Activated CD8-positive, alpha-beta memory T cell treated with anti-CD3 and anti-CD28 coated beads, Interleukin-2, amount 50 U/mL, for 1 hour (primary cell): Measurements from ENCODE around the gene DPP6.

ENCODE experiments used
- DNase-seq: peaks from one replicate; pipeline ENCODE4 v3.0.0-alpha.2; 2020; ENCODE audit errors: extremely low read depth

The DPP6 gene

GRCh38 chr7:154817224-154817896, 765.2 kb downstream of the DPP6 start:
- no peak for DNase-seq

- DNase-seq = no peak
These were observed 774.8 kb downstream of the DPP6 start for GRCh38 chr7:154827007-154827406.

- no peak for DNase-seq
These were observed 780.5 kb downstream of the DPP6 start for GRCh38 chr7:154832557-154833138.

GRCh38 chr7:154836021-154836448, 783.8 kb downstream of the DPP6 start:
- no peak for DNase-seq

- no peak for DNase-seq
These were observed 784.9 kb downstream of the DPP6 start for GRCh38 chr7:154837087-154837486.

GRCh38 chr7:154837622-154838021, 785.4 kb downstream of the DPP6 start:
- no peak for DNase-seq

- no peak for DNase-seq
These were observed 787.9 kb downstream of the DPP6 start for GRCh38 chr7:154840086-154840485.

- DNase-seq = no peak
These were observed 789.6 kb downstream of the DPP6 start for GRCh38 chr7:154841731-154842331.

- no peak for DNase-seq
These were observed 790.4 kb downstream of the DPP6 start for GRCh38 chr7:154842591-154842990.

GRCh38 chr7:154843670-154844237, 791.6 kb downstream of the DPP6 start:
- no peak for DNase-seq

GRCh38 chr7:154844499-154844898, 792.3 kb downstream of the DPP6 start:
- no peak for DNase-seq

GRCh38 chr7:154844955-154845354, 792.8 kb downstream of the DPP6 start:
- no peak for DNase-seq

GRCh38 chr7:154848464-154848863, 796.3 kb downstream of the DPP6 start:
- no peak for DNase-seq

GRCh38 chr7:154852205-154852604, 800.0 kb downstream of the DPP6 start:
- DNase-seq = no peak

GRCh38 chr7:154853063-154853726, 801.0 kb downstream of the DPP6 start:
- DNase-seq = no peak

- no peak for DNase-seq
These were observed 801.5 kb downstream of the DPP6 start for GRCh38 chr7:154853727-154854095.

GRCh38 chr7:154854836-154855235, 802.6 kb downstream of the DPP6 start:
- DNase-seq = no peak

- DNase-seq = no peak
These were observed 803.2 kb downstream of the DPP6 start for GRCh38 chr7:154855366-154855765.

- no peak for DNase-seq
These were observed 804.5 kb downstream of the DPP6 start for GRCh38 chr7:154856733-154857132.

- no peak for DNase-seq
These were observed 805.0 kb downstream of the DPP6 start for GRCh38 chr7:154857240-154857639.

- no peak for DNase-seq
These were observed 805.8 kb downstream of the DPP6 start for GRCh38 chr7:154857728-154858681.
